Measurements from ENCODE around the gene CLOCK. TPM values are rescaled to one million over a fixed set of nuclear protein-coding genes. Genes with fewer than 3 reads are reported as not detected.

CLOCK gene
- total RNA-seq, 1 donor from 2014 or later, result 17.5 TPM

DNA sequence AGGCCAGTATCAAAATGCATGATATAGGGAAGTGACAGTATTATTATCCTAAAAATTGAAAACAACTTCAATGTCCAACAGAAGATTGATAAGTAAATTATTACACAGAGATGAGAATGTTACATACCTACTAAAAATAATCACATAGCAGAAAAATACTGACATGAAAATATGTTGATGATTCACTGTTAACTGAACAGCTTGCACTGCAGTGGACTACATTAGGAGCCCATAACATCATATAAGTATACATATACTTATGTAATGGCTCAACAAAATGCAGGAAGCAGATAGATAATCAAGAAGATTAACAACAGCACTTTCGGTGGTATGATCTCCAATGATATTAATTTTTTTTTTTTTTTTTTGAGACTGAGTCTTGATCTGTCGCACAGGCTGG is 7.1 kb downstream of the CLOCK start:
- Mint-ChIP-seq H3K36me3 (peaks cover 18% of the 10 kb centered on the region), H3K27me3 (no peaks in the 10 kb centered on the region), H3K27ac (no peak overlapping the region), H3K9me3 (no peaks in the 10 kb centered on the region), H3K4me1 (ENCODE audit: unreplicated experiment) (peaks cover 13% of the 10 kb centered on the region), H3K4me3 (no peak overlapping the region)
- no peak for DNase-seq (ENCODE audit: extremely low spot score, unreplicated experiment)
- TF ChIP-seq, protein P1, sequence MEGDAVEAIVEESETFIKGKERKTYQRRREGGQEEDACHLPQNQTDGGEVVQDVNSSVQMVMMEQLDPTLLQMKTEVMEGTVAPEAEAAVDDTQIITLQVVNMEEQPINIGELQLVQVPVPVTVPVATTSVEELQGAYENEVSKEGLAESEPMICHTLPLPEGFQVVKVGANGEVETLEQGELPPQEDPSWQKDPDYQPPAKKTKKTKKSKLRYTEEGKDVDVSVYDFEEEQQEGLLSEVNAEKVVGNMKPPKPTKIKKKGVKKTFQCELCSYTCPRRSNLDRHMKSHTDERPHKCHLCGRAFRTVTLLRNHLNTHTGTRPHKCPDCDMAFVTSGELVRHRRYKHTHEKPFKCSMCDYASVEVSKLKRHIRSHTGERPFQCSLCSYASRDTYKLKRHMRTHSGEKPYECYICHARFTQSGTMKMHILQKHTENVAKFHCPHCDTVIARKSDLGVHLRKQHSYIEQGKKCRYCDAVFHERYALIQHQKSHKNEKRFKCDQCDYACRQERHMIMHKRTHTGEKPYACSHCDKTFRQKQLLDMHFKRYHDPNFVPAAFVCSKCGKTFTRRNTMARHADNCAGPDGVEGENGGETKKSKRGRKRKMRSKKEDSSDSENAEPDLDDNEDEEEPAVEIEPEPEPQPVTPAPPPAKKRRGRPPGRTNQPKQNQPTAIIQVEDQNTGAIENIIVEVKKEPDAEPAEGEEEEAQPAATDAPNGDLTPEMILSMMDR (conservative IDR thresholded peaks at IDR 0.05), result no peak

- H3K4me1 Mint-ChIP-seq (ENCODE audit: unreplicated experiment), result peaks cover 4% of the 10 kb centered on the region
- H3K27ac Mint-ChIP-seq, result no peak overlapping the region
- H3K4me3 Mint-ChIP-seq, result no peak overlapping the region
- no peak for DNase-seq (ENCODE audit: extremely low spot score, unreplicated experiment)
- H3K9me3 Mint-ChIP-seq, result peaks cover 8% of the 10 kb centered on the region
- no peaks in the 10 kb centered on the region for H3K27me3 Mint-ChIP-seq
- H3K36me3 Mint-ChIP-seq, result peaks cover 26% of the 10 kb centered on the region
- TF ChIP-seq, protein P1 (conservative IDR thresholded peaks at IDR 0.05), result no peak
Measured at GRCh38 chr4:55538531-55538930, 8.2 kb downstream of the CLOCK start.

DNA sequence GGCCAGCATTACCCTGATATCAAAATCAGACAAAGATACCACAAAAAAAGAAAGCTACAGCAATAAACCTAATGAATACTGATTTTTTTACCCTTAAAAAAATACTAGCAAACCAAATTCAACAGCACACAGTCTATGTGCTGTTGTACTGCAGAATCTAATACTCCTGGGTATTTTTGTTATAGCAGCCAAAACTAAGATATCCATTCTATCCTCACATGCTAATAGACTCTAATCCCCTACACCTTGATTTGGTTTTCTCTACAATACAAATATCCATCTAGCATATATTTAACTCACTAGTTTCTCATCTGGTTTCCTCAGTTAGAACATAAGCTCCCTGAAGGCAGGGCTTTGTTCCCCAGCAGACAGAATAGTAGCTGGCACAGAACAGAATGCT is 12.4 kb downstream of the CLOCK start:
- H3K36me3 Mint-ChIP-seq, result peaks cover 45% of the 10 kb centered on the region
- no peak overlapping the region for H3K27ac Mint-ChIP-seq
- no peaks in the 10 kb centered on the region for H3K4me1 Mint-ChIP-seq (ENCODE audit: unreplicated experiment)
- TF ChIP-seq, protein P1 (conservative IDR thresholded peaks at IDR 0.05), result no peak
- no peaks in the 10 kb centered on the region for H3K27me3 Mint-ChIP-seq
- peaks cover 12% of the 10 kb centered on the region for H3K9me3 Mint-ChIP-seq
- DNase-seq (ENCODE audit: extremely low spot score, unreplicated experiment), result no peak
- H3K4me3 Mint-ChIP-seq, result no peak overlapping the region

GRCh38 chr4:55530691-55531090 is 16.0 kb downstream of the CLOCK start:
- no peak overlapping the region for H3K27ac Mint-ChIP-seq

DNA sequence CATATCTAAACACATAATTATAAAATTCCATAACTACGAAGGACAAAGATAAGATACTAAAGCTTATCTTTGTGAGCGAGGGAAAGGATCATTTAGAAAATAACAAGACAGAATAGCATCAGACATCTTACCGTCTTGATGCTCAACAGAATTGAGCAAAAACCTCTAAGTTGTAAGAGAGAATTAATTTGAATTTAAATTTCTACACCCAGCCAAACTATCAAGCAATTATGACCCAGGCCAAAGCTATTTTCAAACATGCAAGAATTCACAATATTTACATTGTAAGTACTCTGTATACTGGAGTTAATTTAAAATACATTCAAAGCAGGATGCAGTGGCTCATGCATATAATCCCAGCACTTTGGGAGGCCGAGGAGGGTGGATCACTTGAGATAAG is 16.5 kb downstream of the CLOCK start:
- Mint-ChIP-seq H3K27ac (no peak overlapping the region), H3K9me3 (peaks cover 12% of the 10 kb centered on the region), H3K36me3 (peaks cover 31% of the 10 kb centered on the region), H3K4me3 (no peak overlapping the region), H3K27me3 (no peaks in the 10 kb centered on the region), H3K4me1 (ENCODE audit: unreplicated experiment) (peaks cover 4% of the 10 kb centered on the region)
- TF ChIP-seq, protein P1 (conservative IDR thresholded peaks at IDR 0.05), result no peak
- no peak for DNase-seq (ENCODE audit: extremely low spot score, unreplicated experiment)

More at GRCh38 chr4:55530691-55531090, 16.0 kb downstream of the CLOCK start:
- H3K4me1 Mint-ChIP-seq (ENCODE audit: unreplicated experiment), result peaks cover 4% of the 10 kb centered on the region
- peaks cover 12% of the 10 kb centered on the region for H3K9me3 Mint-ChIP-seq
- H3K4me3 Mint-ChIP-seq, result no peak overlapping the region
- H3K27me3 Mint-ChIP-seq, result no peaks in the 10 kb centered on the region
- peaks cover 31% of the 10 kb centered on the region for H3K36me3 Mint-ChIP-seq
- TF ChIP-seq, protein P1 (conservative IDR thresholded peaks at IDR 0.05), result no peak
- DNase-seq (ENCODE audit: extremely low spot score, unreplicated experiment), result no peak

- TF ChIP-seq, protein P1 (conservative IDR thresholded peaks at IDR 0.05), result no peak
- H3K9me3 Mint-ChIP-seq, result peaks cover 4% of the 10 kb centered on the region
- H3K4me1 Mint-ChIP-seq (ENCODE audit: unreplicated experiment), result peaks cover 4% of the 10 kb centered on the region
- H3K4me3 Mint-ChIP-seq, result no peak overlapping the region
- H3K27ac Mint-ChIP-seq, result no peak overlapping the region
- no peak for DNase-seq (ENCODE audit: extremely low spot score, unreplicated experiment)
- peaks cover 22% of the 10 kb centered on the region for H3K36me3 Mint-ChIP-seq
- H3K27me3 Mint-ChIP-seq, result no peaks in the 10 kb centered on the region
Measured at GRCh38 chr4:55528491-55528890, 18.2 kb downstream of the CLOCK start.
